GM21786 (cell line): ENCODE data around the gene CX3CL1.
"Not testable (repeated sequence)": the region's sequence is repeated elsewhere in the genome, so short reads cannot be mapped to it uniquely, and the experiment has no call there.

Experiments
- ATAC-seq: cut with Tn5 transposase; IDR thresholded peaks from one replicate; pipeline ENCODE4 v1.9.1; 2021; ENCODE audit not compliant: unreplicated experiment

Gene CX3CL1

GRCh38 chr16:57372372-57373116 is at the start of gene CX3CL1:
CX3CL1 (plus strand) TSS chr16:57372490; CDS start chr16:57372569, 79 bp downstream.
- no peak for ATAC-seq

- ATAC-seq: no peak
Measured at GRCh38 chr16:57324749-57325148, 47.5 kb upstream of the CX3CL1 start.

GRCh38 chr16:57325458-57325857 is 46.8 kb upstream of the CX3CL1 start:
- no peak for ATAC-seq

- no peak for ATAC-seq
Measured at GRCh38 chr16:57329718-57330327, 42.5 kb upstream of the CX3CL1 start.

GRCh38 chr16:57331355-57331754 is 40.9 kb upstream of the CX3CL1 start:
- no peak for ATAC-seq

GRCh38 chr16:57333402-57333801 is 38.9 kb upstream of the CX3CL1 start:
- no peak for ATAC-seq

- ATAC-seq: no peak
Measured at GRCh38 chr16:57335366-57335765, 36.9 kb upstream of the CX3CL1 start.

GRCh38 chr16:57341062-57341440 is 31.2 kb upstream of the CX3CL1 start:
- no peak for ATAC-seq

- no peak for ATAC-seq
Measured at GRCh38 chr16:57341441-57342303, 30.6 kb upstream of the CX3CL1 start.

- not testable (repeated sequence) for ATAC-seq
Measured at GRCh38 chr16:57342606-57343005, 29.7 kb upstream of the CX3CL1 start.

GRCh38 chr16:57343221-57343620 is 29.1 kb upstream of the CX3CL1 start:
- no peak for ATAC-seq

- not testable (repeated sequence) for ATAC-seq
Measured at GRCh38 chr16:57344094-57344493, 28.2 kb upstream of the CX3CL1 start.

- ATAC-seq: no peak
Measured at GRCh38 chr16:57345021-57345420, 27.3 kb upstream of the CX3CL1 start.

- ATAC-seq: no peak
Measured at GRCh38 chr16:57345666-57346204, 26.6 kb upstream of the CX3CL1 start.

GRCh38 chr16:57347858-57348257 is 24.4 kb upstream of the CX3CL1 start:
- no peak for ATAC-seq

- ATAC-seq: no peak
Measured at GRCh38 chr16:57348327-57348726, 24.0 kb upstream of the CX3CL1 start.

GRCh38 chr16:57349212-57350031 is 22.9 kb upstream of the CX3CL1 start:
- peak; percentile 98 for ATAC-seq

GRCh38 chr16:57352636-57353047 is 19.6 kb upstream of the CX3CL1 start:
- ATAC-seq: no peak

- ATAC-seq: no peak
Measured at GRCh38 chr16:57354311-57354710, 18.0 kb upstream of the CX3CL1 start.

- no peak for ATAC-seq
Measured at GRCh38 chr16:57355898-57356414, 16.3 kb upstream of the CX3CL1 start.
